NCI-H128 (cell line): ENCODE measurements around the gene FIGN.
A peak's percentile ranks its signal among the peaks of the same experiment; 100 is the strongest.

Source experiments
- DNase-seq: peaks from one replicate; lab custom pipeline; 2025; ENCODE audit not compliant: unreplicated experiment; lab: John Stamatoyannopoulos, UW

The FIGN gene

GRCh38 chr2:163736433-163737189 lies 803 bp upstream of the FIGN start:
- DNase-seq: peak; percentile 8

GRCh38 chr2:163734881-163735684 lies 725 bp downstream of the FIGN start:
- no peak for DNase-seq

DNA sequence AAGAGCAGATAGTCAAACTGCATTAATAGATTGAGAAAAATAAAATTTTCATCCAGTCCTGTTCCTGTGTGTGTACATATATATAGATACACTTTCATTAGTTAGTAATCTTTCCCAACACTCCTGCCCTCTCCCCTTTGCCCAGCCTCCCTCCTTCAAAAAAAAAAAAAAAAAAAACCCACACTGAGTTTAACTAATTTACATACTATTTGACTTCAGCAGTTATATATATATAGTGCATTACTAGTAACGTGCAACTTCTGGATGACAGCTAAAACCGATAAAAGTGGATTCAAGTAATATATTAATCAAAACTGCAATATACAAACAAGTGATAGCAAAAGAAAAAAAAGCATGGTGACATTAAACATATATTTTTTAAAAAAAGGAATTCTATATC lies 1.4 kb downstream of the FIGN start:
- DNase-seq: no peak

DNA sequence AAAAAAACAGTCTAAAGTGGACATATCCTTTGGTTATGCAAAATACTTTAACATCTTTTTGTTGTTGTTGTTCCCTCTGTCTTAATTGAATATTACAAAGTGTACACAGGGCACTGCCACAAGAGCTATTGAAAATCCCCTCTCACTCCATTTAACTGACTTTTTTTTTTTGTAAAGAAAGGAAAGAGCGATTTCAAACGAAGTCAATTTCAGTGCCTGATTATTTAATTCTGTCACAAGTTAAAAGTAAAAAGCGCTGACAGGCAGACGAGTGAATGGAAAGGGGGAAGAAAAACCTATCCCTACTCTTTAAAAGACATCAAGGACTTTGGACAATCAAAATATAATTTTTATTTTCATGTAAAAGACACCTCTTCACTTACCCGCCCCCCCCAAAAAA lies 1.9 kb downstream of the FIGN start:
- DNase-seq: no peak

DNA sequence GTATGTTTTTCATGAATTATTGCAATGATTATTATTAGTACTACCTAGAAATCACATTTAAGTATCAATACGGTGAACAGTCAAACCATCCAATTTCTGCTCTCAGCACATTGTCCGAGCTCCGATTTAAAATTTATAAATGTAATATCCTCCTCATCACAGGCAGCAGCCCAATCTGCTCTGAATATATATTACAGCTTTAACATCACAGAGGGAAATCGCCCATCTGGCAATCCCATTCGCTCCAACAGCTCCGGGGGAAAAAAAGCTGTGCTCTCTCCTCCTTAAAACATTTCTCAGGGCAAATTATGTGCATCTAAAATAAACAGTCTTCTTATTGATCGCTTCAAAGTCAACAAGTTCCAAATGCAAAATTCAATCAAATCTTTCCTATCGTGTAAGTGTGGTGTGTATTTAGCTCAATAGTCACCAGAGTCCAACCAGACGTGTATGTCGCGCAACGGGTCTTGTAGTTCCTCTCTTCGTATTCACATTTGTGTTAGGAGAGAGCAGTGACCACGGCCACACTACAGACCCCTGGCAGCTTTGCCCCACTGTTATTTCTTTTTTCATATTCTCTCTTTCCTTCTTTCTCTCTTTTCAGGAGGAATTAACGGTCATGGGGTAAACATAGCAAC lies 2.4 kb downstream of the FIGN start:
- DNase-seq: no peak

GRCh38 chr2:163732727-163733126 lies 3.1 kb downstream of the FIGN start:
- DNase-seq: no peak

- DNase-seq: no peak
Measured at GRCh38 chr2:163731735-163732134, 4.1 kb downstream of the FIGN start.

GRCh38 chr2:163730556-163730955 lies 5.3 kb downstream of the FIGN start:
- no peak for DNase-seq

DNA sequence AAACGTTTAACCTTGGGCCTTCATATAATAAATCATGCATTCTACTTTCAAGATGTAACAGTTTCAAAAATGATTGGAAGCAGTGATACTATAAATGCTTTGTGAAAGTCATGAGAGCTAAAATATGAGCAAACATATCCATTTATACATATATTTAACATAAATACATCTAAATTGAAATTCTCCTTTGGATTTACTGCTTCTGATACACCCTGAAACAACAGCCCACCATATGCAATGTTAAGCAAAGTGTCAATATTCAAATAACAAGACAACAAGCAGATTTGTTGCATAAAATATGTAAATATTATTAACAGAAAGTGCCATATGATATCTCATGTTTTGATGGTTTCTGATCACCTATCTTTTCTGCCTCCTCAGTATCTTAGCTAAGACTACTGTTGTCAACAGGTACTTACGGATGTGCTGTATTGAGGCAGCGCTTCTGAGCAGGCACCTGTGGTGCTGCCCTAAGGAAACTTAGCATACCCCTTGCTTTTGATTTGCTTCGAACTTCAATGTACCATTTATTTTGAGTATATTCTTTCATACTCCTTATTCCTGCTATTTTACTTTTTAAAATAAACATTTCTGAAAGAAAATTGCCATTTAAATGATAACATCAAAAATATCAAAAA lies 6.1 kb downstream of the FIGN start:
- no peak for DNase-seq

DNA sequence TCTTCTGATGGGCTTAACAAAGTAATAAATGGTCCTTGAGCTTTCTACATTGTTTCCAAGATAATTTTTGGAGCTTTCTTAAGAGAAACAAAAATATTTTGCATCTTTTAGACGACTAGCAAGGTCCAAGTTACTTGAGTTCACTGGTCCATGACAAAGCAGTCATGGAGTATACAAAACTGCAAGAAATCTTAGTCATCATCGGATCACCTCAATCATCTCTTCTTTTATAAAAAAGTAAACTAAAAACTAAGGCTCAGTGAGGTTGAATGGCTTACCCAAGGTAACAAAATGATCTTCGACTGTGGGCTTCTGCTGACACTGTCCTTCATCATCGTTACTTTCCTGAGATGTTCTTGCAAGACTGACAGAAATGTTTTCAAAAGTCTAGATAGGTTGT lies 11.9 kb downstream of the FIGN start:
- DNase-seq: no peak

- DNase-seq: no peak
Measured at GRCh38 chr2:163723348-163723747, 12.5 kb downstream of the FIGN start.

- no peak for DNase-seq
Measured at GRCh38 chr2:163719331-163719730, 16.5 kb downstream of the FIGN start.

DNA sequence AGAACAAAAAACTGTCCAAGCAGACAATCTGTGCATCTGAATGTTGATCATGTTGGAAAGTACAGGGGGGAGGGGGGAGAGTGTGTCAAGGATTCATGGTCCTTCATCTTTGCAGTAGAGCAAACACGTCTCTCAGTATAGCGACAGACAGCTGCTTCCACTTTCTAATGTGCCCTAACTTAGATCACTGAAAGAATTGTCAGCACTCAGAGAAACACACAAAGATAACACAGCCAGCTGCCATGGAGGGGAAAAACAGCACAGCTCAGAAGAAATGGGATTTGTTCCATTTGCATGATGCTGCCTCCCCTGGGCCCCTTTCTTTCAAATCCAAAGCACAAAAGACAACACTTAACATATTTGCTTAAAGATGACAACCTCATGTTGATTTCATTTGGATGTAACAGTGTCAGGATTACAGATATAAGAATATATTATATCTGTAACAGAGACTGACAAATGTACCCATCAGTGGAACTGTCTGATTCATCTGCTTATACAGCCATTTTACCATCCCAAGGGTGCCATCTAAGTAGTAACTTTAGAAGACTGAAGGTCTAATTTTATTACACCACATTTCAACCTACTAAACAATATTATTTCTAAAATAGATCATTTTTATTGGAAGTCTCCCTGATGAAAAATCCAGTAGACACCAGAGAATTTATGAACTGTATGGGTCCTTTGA lies 17.7 kb downstream of the FIGN start:
- DNase-seq: no peak

DNA sequence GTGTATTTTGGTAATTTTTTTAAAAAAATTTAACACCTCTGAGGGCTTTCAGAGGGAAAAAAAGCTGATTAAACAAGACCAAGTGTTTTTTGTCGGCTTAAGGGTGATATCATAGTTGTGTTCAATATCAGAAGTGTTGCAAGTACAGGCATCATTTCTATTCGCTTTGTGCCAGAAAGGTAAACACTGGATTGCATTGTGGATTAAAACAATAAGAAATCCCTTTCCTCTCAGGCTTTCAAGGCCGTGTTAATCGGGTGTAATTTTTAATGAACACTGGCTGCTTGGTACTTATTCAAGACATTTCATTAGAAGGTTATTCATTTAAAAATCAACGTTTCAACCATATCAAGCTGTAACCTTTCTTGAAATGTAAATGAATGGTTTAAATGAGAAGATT lies 18.3 kb downstream of the FIGN start:
- DNase-seq: no peak

- DNase-seq: no peak
Measured at GRCh38 chr2:163716101-163716500, 19.7 kb downstream of the FIGN start.

GRCh38 chr2:163715668-163716067 lies 20.1 kb downstream of the FIGN start:
- no peak for DNase-seq

GRCh38 chr2:163715199-163715598 lies 20.6 kb downstream of the FIGN start:
- DNase-seq: no peak

DNA sequence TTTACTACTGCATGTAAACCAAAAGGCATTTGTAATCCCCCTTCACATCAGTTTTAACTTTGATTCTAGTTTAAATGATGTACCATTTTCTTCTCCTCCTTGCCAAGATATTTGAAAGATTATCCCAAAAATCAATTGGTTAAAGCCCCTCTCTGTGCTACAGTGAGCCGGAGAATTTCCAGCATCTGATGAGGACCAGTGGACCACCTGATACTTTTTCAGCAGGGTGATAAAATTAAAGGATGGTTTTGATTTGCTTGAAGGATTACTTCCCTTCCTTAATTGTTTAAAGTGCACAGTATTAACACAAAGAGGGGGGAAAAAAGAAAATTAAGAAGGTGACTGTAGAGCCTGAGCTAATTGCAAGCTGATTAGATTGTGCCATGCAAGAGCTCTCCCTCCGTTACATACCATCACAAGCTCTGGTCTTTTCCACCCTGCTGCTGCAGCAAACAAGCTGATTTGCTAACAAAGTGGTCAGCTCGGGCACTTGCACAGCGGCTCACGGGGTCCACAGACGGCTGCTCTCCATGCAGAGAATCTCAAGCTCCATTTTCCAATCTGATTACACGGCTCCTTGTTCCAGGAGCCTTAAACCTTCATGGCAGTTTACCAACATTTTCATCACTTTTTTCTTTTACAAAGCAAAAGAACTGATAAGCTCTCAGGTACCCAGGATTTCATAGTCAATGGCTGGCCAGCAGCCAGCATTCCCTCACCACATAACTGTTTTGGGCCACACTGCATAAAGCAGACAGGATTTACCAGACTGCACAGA lies 22.1 kb downstream of the FIGN start:
- DNase-seq: no peak

DNA sequence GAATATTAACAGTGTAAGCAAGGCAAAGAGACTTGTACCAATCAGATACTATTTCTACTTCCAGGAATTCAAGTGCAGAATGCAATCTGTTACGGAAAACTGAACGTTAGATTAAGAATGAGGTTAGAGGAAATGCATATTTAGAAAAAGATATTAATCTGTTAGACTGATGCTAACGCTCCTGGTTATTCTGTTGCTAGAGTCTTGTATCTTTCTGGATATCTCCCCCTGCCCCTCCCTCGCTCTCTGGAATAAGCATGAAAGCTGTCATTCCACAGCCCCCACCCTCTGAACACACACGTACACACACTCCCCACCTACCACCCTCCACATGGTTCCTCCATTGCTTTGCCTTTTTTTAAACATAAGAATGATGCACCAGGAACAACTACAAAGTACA lies 24.1 kb downstream of the FIGN start:
- no peak for DNase-seq

- DNase-seq: no peak
Measured at GRCh38 chr2:163711258-163711657, 24.6 kb downstream of the FIGN start.
